Activated gamma-delta T cell treated with anti-CD3 and anti-CD28 coated beads, Interleukin-2, amount 50 U/mL, for 16 hours (primary cell): ENCODE data around the gene PPFIA1.
A peak's percentile ranks its signal among the peaks of the same experiment; 100 is the strongest.
"Not testable (repeated sequence)": the region's sequence is repeated elsewhere in the genome, so short reads cannot be mapped to it uniquely, and the experiment has no call there.

ENCODE experiments used
- DNase-seq: peaks from one replicate; pipeline ENCODE4 v3.0.0-alpha.2; 2020; ENCODE audit warnings: low read depth

The PPFIA1 gene

DNA sequence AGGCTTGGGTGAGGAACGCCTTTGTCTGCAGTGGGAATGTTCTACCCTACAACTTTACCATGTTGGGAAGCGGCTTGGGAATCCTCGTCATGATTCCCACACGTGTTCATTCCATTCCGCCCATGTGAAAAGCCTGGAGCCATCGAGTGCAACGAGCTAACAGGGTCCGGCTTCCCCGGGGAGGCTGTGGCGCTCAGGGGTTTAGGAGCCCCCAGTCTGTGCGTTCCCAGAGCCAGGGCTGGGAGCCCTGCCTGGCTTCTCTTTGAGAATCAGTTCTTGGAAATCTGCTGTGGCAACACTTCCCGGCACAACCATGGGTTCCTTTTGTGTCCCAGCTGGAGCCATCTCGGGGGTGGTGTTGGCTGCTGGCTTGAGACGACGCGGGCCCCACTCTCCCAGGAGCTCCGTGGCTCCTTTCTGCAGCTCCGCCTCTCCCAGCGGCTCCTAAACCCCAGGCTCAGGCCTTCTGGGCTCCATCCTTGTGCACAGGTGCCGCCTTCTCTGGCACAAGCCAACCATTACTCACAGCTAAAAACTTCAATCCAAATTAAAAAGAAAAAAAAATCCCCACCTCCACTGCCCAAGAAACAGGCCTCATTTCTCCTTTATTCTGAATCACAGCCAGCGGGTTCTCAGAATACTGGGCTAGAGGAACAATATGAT lies 18.7 kb upstream of the PPFIA1 start:
- DNase-seq, result no peak

GRCh38 chr11:70252844-70253243 lies 17.6 kb upstream of the PPFIA1 start:
- DNase-seq, result no peak

GRCh38 chr11:70255477-70256116 lies 14.9 kb upstream of the PPFIA1 start:
- DNase-seq, result no peak

GRCh38 chr11:70259077-70259476 lies 11.4 kb upstream of the PPFIA1 start:
- not testable (repeated sequence) for DNase-seq

DNA sequence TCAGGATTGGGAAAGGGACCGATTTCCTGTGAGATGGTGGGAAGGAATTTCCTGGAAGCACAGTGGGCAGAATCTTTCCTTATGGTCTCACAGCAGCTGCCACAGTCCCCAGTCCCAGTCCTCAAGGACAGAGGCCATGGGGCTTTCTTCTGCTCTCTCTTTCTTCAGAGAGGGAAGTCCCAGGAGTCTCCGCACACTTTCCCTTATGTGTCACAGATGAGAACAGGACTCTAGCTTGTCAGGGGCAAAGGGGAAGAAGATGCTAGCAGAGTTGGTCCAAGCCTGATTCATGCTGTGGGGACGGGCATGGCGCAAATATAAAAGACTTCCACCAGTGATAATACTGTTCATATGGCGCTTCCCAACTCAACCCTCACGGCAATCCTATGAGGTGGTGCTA lies 7.5 kb upstream of the PPFIA1 start:
- DNase-seq, result no peak

GRCh38 chr11:70263363-70263762 lies 7.1 kb upstream of the PPFIA1 start:
- DNase-seq, result no peak

GRCh38 chr11:70265341-70265740 lies 5.1 kb upstream of the PPFIA1 start:
- no peak for DNase-seq

- DNase-seq, result no peak
Observed at GRCh38 chr11:70267405-70267950, 3.0 kb upstream of the PPFIA1 start.

DNA sequence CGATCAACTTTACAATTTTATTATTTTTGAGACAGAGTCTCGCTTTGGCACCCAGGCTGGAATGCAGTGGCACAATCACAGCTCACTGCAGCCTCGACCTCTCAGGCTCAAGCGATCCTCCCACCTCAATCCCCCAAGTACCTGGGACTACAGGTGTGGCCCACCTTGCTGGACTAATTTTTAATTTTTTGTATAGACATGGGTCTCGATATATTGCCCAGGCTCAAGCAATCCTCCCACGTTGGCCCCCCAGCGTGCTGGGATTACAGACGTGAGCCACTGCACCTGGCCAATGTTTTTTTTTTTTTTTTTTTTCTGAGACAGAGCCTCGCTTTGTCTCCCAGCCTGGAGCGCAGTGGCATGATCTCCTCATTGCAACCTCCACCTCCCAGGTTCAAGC lies 2.0 kb upstream of the PPFIA1 start:
- no peak for DNase-seq

- DNase-seq, result peak; percentile 12
Observed at GRCh38 chr11:70270877-70271648, 573 bp downstream of the PPFIA1 start.

- DNase-seq, result no peak
Observed at GRCh38 chr11:70271649-70271953, 1.1 kb downstream of the PPFIA1 start.

GRCh38 chr11:70272009-70272408 lies 1.5 kb downstream of the PPFIA1 start:
- DNase-seq, result no peak

GRCh38 chr11:70278994-70279393 lies 8.5 kb downstream of the PPFIA1 start:
- no peak for DNase-seq

- DNase-seq, result no peak
Observed at GRCh38 chr11:70281156-70281609, 10.7 kb downstream of the PPFIA1 start.

GRCh38 chr11:70282012-70282411 lies 11.5 kb downstream of the PPFIA1 start:
- no peak for DNase-seq

- no peak for DNase-seq
Observed at GRCh38 chr11:70288721-70289120, 18.2 kb downstream of the PPFIA1 start.

GRCh38 chr11:70289582-70289981 lies 19.1 kb downstream of the PPFIA1 start:
- no peak for DNase-seq

GRCh38 chr11:70290361-70291065 lies 20.0 kb downstream of the PPFIA1 start:
- DNase-seq, result no peak

GRCh38 chr11:70292166-70292565 lies 21.7 kb downstream of the PPFIA1 start:
- no peak for DNase-seq

DNA sequence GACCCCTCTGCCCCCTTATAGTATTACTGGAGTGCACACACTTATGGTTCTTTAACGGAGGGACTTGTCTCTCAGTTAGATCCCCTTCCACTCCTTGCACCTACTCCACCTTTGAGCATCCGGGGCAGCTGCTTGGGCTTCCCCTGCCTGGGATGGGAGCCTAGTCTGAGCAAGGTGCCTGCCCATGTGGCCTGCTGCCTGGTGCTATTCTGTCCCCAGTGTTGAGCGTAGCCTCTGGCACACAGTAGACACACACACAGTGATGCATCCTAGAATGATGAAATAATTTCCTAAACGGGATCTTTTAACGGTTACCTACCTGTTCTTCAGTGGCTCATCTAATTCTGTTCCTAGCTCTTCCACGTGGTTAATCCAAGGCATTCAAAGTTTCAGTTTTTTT lies 22.4 kb downstream of the PPFIA1 start:
- DNase-seq, result no peak

- DNase-seq, result not testable (repeated sequence)
Observed at GRCh38 chr11:70295166-70295565, 24.7 kb downstream of the PPFIA1 start.

- no peak for DNase-seq
Observed at GRCh38 chr11:70296681-70297080, 26.2 kb downstream of the PPFIA1 start.
